22Rv1 (cell line): ENCODE measurements around the gene PHACTR1.

Experiments used
- ZFX ChIP-seq: fragments of 450-650 bp; IDR thresholded peaks from 2 replicates; pipeline ENCODE4 v1.6.1; 2017; ENCODE audit warnings: antibody characterized with exemption, borderline replicate concordance
- TF ChIP-seq, protein P1 (sequence below): fragments of 450-650 bp; IDR thresholded peaks from 2 replicates; pipeline ENCODE4 v1.5.1; 2017; ENCODE audit warnings: mild to moderate bottlenecking

DNA sequence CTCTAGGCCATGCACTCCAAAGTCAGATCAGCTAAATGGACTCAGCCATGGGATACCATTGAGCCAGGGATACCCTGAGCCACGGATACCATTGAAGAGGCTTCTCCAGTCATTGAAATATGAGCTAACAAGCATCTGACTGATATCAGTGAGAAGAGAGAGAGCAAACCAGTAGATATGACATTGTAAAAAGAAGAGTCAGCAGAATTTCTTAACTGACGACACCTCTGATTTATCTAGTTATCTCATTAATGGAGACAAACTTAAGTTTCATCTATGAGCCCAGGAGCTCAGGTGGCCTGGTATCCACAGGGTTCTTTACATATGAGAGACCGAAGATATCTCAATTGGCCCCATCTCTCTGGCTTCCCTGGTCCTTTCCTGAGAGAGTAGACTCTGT is 471.1 kb downstream of the PHACTR1 start:
- TF ChIP-seq, protein P1, sequence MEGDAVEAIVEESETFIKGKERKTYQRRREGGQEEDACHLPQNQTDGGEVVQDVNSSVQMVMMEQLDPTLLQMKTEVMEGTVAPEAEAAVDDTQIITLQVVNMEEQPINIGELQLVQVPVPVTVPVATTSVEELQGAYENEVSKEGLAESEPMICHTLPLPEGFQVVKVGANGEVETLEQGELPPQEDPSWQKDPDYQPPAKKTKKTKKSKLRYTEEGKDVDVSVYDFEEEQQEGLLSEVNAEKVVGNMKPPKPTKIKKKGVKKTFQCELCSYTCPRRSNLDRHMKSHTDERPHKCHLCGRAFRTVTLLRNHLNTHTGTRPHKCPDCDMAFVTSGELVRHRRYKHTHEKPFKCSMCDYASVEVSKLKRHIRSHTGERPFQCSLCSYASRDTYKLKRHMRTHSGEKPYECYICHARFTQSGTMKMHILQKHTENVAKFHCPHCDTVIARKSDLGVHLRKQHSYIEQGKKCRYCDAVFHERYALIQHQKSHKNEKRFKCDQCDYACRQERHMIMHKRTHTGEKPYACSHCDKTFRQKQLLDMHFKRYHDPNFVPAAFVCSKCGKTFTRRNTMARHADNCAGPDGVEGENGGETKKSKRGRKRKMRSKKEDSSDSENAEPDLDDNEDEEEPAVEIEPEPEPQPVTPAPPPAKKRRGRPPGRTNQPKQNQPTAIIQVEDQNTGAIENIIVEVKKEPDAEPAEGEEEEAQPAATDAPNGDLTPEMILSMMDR: no peak
- no peak for TF ChIP-seq ZFX
